ENCODE results near the gene HAUS1. TPM values are rescaled to one million over a fixed set of nuclear protein-coding genes. Genes with fewer than 3 reads are reported as not detected.

HAUS1 gene
- total RNA-seq, 1 experiment from 2014 or later, result 58.7 TPM

- TF ChIP-seq E2F4 (CRISPR knock-in tag; IDR thresholded peaks at IDR 0.05; ENCODE audit: borderline replicate concordance, low read depth) (no peak), TEAD4 (CRISPR knock-in tag; IDR thresholded peaks at IDR 0.05) (no peak), ARID4B (CRISPR knock-in tag; IDR thresholded peaks at IDR 0.05; ENCODE audit: borderline replicate concordance) (no peak), NFE2L1 (CRISPR knock-in tag; IDR thresholded peaks at IDR 0.05) (no peak), RORB (CRISPR knock-in tag; IDR thresholded peaks at IDR 0.05) (no peak), ZNF512 (CRISPR knock-in tag; IDR thresholded peaks at IDR 0.05; ENCODE audit: borderline replicate concordance) (no peak), EMX1 (CRISPR knock-in tag; IDR thresholded peaks at IDR 0.05) (no peak), ZNF317 (CRISPR knock-in tag; IDR thresholded peaks at IDR 0.05; ENCODE audit: borderline replicate concordance, low read depth) (no peak), ZBTB21 (CRISPR knock-in tag; IDR thresholded peaks at IDR 0.05; ENCODE audit: borderline replicate concordance) (no peak), NFYB (CRISPR knock-in tag; conservative IDR thresholded peaks at IDR 0.05; ENCODE audit: low read depth) (no peak), GTF2I (CRISPR knock-in tag; conservative IDR thresholded peaks at IDR 0.05) (no peak)
These were observed 5.6 kb upstream of the HAUS1 start (continued) for GRCh38 chr18:46098616-46098933.

- Mint-ChIP-seq H3K27ac (no peak overlapping the region), H3K4me1 (peaks cover 23% of the 10 kb centered on the region), H3K4me3 (no peak overlapping the region), H3K36me3 (peaks cover 20% of the 10 kb centered on the region), H3K27me3 (ENCODE audit: low read depth) (no peaks in the 10 kb centered on the region), H3K9me3 (no peaks in the 10 kb centered on the region)
- ChIA-PET CTCF (no interaction called here), POLR2A (no interaction called here)
- ATAC-seq (no peak), DNase-seq (ENCODE audit: low spot score) (no peak)
- TF ChIP-seq CDX4 (CRISPR knock-in tag; IDR thresholded peaks at IDR 0.05; ENCODE audit: borderline replicate concordance), result no peak
- no peak for TF ChIP-seq ZBTB43 (CRISPR knock-in tag; IDR thresholded peaks at IDR 0.05)
- no peak for TF ChIP-seq SP1 (CRISPR knock-in tag; conservative IDR thresholded peaks at IDR 0.05)
- no peak for TF ChIP-seq ZNF396 (CRISPR knock-in tag; IDR thresholded peaks at IDR 0.05; ENCODE audit: borderline replicate concordance)
- TF ChIP-seq GTF2I (CRISPR knock-in tag; conservative IDR thresholded peaks at IDR 0.05), result no peak
- no peak for TF ChIP-seq ZNF532 (CRISPR knock-in tag; IDR thresholded peaks at IDR 0.05; ENCODE audit: borderline replicate concordance)
- no peak for TF ChIP-seq TEAD1 (CRISPR knock-in tag; IDR thresholded peaks at IDR 0.05)
- TF ChIP-seq ZNF121 (CRISPR knock-in tag; IDR thresholded peaks at IDR 0.05), result no peak
- no peak for TF ChIP-seq CTCF (IDR thresholded peaks at IDR 0.05)
- no peak for TF ChIP-seq ETV6 (CRISPR knock-in tag; IDR thresholded peaks at IDR 0.05)
- TF ChIP-seq NR2C2 (CRISPR knock-in tag; IDR thresholded peaks at IDR 0.05), result no peak
- TF ChIP-seq ZNF317 (CRISPR knock-in tag; IDR thresholded peaks at IDR 0.05; ENCODE audit: borderline replicate concordance, low read depth), result no peak
These were observed 4.7 kb upstream of the HAUS1 start for GRCh38 chr18:46099463-46099862.

Measured in WTC11 (cell line).